Neural crest cell (in vitro differentiated cells): ENCODE data around the gene KCNMA1. TPM values are rescaled to one million over a fixed set of nuclear protein-coding genes. Genes with fewer than 3 reads are reported as not detected.

ENCODE experiments used
- DNase-seq: peaks from one replicate; pipeline ENCODE4 v3.0.0; 2021; ENCODE audit warnings: low read depth, mixed read lengths, low spot score
- H3K27ac Mint-ChIP-seq: one replicate; pipeline ENCODE4 v1.8.0; 2021; ENCODE audit warnings: mild to moderate bottlenecking, mixed read lengths; ENCODE audit not compliant: unreplicated experiment
- H3K27me3 Mint-ChIP-seq: 2 replicates; pipeline ENCODE4 v1.8.0; 2021; ENCODE audit warnings: low read depth, mild to moderate bottlenecking, mixed read lengths
- H3K36me3 Mint-ChIP-seq: 2 replicates; pipeline ENCODE4 v1.8.0; 2021; ENCODE audit warnings: low read depth, mild to moderate bottlenecking, mixed read lengths
- H3K4me1 Mint-ChIP-seq: 2 replicates; pipeline ENCODE4 v1.8.0; 2021; ENCODE audit warnings: mixed read lengths
- H3K4me3 Mint-ChIP-seq: one replicate; pipeline ENCODE4 v1.8.0; 2021; ENCODE audit warnings: mild to moderate bottlenecking, mixed read lengths
- H3K9me3 Mint-ChIP-seq: 2 replicates; pipeline ENCODE4 v1.8.0; 2021; ENCODE audit warnings: mixed read lengths
- total RNA-seq: library from RNA; stranded (reverse); gene quantifications from 2 replicates; pipeline ENCODE4 v1.2.1, GENCODE V29; 2021
- TF ChIP-seq, protein P1 (sequence below): fragments of 200-600 bp; sonication (generic); conservative IDR thresholded peaks from 2 replicates; pipeline ENCODE4 v1.5.0; 2021; ENCODE audit warnings: antibody characterized with exemption, mild to moderate bottlenecking

KCNMA1 gene
- total RNA-seq, 1 donor from 2014 or later, result 1.7 TPM

DNA sequence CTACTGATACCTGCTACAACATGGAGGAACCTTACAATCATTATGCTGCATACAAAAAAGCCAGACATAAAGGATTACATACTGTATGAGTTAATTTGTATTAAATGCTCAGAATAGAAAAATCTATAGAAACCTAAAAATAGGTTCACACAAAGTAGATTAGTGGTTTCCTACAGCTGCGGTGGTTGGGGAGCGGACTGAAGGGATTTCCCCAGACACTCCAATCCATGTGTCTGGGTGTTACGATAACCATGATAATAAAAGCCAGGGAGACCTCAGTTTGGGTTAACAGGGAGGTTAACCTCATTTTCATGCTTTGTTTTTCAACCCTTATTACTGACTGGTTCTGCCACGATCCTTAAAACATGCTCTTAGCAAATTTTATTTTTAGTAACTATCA is 355.9 kb downstream of the KCNMA1 start:
- Mint-ChIP-seq H3K27ac (no peak overlapping the region), H3K36me3 (no peaks in the 10 kb centered on the region), H3K9me3 (peaks cover 3% of the 10 kb centered on the region), H3K27me3 (peaks cover 64% of the 10 kb centered on the region), H3K4me1 (no peaks in the 10 kb centered on the region), H3K4me3 (no peak overlapping the region)
- TF ChIP-seq, protein P1, sequence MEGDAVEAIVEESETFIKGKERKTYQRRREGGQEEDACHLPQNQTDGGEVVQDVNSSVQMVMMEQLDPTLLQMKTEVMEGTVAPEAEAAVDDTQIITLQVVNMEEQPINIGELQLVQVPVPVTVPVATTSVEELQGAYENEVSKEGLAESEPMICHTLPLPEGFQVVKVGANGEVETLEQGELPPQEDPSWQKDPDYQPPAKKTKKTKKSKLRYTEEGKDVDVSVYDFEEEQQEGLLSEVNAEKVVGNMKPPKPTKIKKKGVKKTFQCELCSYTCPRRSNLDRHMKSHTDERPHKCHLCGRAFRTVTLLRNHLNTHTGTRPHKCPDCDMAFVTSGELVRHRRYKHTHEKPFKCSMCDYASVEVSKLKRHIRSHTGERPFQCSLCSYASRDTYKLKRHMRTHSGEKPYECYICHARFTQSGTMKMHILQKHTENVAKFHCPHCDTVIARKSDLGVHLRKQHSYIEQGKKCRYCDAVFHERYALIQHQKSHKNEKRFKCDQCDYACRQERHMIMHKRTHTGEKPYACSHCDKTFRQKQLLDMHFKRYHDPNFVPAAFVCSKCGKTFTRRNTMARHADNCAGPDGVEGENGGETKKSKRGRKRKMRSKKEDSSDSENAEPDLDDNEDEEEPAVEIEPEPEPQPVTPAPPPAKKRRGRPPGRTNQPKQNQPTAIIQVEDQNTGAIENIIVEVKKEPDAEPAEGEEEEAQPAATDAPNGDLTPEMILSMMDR, result no peak
- no peak for DNase-seq

DNA sequence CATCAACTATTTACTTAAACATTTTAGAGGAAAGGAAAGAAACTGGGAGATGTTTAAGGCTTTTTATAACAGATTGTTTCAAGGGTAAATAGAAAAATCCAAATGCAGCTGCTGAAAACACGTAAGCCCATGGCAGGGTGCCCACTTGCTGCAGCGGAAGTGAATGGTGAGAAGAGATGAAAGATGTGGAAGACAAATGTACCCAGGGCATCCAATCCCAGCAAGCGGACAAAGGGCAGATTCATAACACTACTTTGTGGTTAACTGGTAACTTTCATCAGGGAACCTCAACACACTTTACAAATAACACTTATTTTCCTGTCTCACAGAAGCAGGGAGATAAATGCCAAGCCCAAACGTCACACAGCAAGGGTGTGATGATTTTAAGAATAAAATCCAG is 358.4 kb downstream of the KCNMA1 start:
- TF ChIP-seq, protein P1, result no peak
- no peak overlapping the region for H3K4me3 Mint-ChIP-seq
- no peak for DNase-seq
- peaks cover 2% of the 10 kb centered on the region for H3K4me1 Mint-ChIP-seq
- H3K9me3 Mint-ChIP-seq, result peaks cover 3% of the 10 kb centered on the region
- no peak overlapping the region for H3K27ac Mint-ChIP-seq
- H3K27me3 Mint-ChIP-seq, result peaks cover 52% of the 10 kb centered on the region
- H3K36me3 Mint-ChIP-seq, result no peaks in the 10 kb centered on the region

DNA sequence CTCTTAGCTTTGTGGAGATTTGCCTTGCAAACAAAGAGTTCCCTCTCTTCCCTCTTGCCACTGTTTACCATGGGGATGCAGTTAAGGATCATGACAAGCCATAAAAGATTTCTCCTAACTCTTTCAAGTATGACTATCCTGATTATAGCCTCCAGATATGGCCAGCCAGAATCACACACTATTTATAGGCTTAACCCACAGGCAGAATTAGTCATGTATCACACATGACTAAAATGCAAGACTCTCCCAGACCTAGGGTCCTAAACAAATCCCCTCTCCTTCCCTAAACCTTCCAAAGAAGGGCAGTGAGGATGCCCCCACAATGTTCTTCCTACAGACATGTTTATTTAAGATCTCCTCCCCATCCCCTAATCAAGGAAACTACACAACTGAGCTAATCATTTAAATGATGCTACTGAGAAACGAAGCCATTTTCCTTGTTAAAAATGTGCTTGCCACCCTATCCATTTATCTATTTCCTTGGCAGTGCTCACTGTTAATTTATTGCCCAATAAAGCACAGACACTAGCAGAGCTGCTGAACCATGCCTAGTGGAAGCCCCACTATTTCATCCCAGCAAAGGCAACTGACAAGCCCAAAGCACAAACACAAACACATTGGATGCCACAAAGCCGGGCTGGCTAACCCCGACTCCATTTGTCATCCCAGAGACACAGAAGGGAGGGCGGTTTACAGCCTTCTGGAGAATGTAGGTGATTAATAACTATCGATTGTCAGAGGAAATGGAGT is 363.4 kb downstream of the KCNMA1 start:
- TF ChIP-seq, protein P1, result no peak
- no peaks in the 10 kb centered on the region for H3K36me3 Mint-ChIP-seq
- no peaks in the 10 kb centered on the region for H3K9me3 Mint-ChIP-seq
- peaks cover 10% of the 10 kb centered on the region for H3K4me1 Mint-ChIP-seq
- H3K4me3 Mint-ChIP-seq, result no peak overlapping the region
- H3K27ac Mint-ChIP-seq, result no peak overlapping the region
- H3K27me3 Mint-ChIP-seq, result peaks cover 20% of the 10 kb centered on the region
- DNase-seq, result no peak

DNA sequence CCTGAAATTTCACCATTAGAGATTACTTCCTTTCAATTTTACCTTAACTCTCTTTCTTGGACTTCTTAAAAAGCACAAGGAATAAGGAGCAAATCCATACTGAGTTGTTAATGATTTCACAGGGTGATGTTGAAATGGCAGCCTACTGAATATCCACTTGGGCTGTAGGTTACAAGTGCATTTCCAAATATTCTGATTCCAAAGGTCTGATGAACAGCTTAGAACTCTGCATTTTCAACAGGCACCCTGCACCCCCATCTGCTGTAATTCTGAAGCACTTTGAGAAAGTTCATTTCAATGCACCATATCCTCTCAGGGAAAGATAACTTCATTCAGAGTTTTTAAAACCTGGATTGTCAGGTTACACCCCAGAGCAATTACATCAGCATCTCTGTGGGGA is 368.4 kb downstream of the KCNMA1 start:
- Mint-ChIP-seq H3K9me3 (no peaks in the 10 kb centered on the region), H3K36me3 (no peaks in the 10 kb centered on the region), H3K27me3 (peaks cover 7% of the 10 kb centered on the region), H3K4me1 (peaks cover 21% of the 10 kb centered on the region), H3K27ac (no peak overlapping the region), H3K4me3 (no peak overlapping the region)
- TF ChIP-seq, protein P1, result no peak
- no peak for DNase-seq

DNA sequence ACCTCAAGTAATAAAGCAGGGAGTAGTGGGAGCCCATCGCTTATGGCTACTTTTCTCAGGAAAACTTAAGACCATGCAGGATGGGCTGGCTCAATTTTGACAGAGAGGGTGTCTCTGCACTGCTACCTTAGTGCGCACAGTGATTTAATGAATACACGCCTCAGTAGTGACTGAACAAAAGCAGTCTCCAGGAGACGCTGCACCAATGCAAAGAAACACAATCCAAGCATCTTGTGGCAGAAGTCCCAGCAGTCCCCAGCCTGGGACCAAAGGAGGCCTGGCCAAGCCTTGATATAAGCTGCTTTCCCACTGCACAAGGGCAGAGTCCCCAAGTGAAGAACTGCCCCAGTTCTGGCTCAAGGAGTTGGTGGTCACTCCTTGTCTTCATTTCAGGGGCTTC is 368.9 kb downstream of the KCNMA1 start:
- Mint-ChIP-seq H3K27ac (no peak overlapping the region), H3K9me3 (no peaks in the 10 kb centered on the region), H3K36me3 (no peaks in the 10 kb centered on the region), H3K4me1 (peaks cover 17% of the 10 kb centered on the region), H3K4me3 (no peak overlapping the region), H3K27me3 (peaks cover 11% of the 10 kb centered on the region)
- TF ChIP-seq, protein P1, result no peak
- DNase-seq, result peak; percentile 1
